C4-2B (cell line): ENCODE measurements around the gene NDEL1.

ENCODE experiments used
- ZFX ChIP-seq: fragments of 450-650 bp; IDR thresholded peaks from 2 replicates; pipeline ENCODE4 v1.6.1; 2017
- TF ChIP-seq, protein P1 (sequence below): fragments of 450-650 bp; conservative IDR thresholded peaks from 2 replicates; pipeline ENCODE4 v1.5.1; 2017; ENCODE audit warnings: mild to moderate bottlenecking

DNA sequence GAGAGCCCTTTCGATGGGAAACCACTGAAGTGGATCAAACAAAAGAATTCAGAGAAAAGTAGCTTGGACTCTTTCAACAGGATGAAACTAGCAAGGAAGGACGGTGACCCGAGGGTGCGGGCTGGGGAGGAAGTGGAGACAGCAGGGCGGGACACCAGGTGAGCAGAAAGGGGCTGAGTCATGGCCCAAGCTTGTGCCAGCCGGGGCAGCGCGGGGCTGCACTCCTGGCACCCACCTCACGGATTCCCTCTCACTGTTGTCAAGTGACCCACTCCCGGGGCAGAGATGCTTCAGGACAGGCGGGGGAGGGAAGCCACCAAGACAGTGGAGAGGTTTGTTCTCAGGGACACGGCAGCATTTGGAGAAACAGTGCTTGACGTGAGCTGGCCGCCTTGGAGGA, 27.3 kb upstream of the NDEL1 start:
- TF ChIP-seq, protein P1, sequence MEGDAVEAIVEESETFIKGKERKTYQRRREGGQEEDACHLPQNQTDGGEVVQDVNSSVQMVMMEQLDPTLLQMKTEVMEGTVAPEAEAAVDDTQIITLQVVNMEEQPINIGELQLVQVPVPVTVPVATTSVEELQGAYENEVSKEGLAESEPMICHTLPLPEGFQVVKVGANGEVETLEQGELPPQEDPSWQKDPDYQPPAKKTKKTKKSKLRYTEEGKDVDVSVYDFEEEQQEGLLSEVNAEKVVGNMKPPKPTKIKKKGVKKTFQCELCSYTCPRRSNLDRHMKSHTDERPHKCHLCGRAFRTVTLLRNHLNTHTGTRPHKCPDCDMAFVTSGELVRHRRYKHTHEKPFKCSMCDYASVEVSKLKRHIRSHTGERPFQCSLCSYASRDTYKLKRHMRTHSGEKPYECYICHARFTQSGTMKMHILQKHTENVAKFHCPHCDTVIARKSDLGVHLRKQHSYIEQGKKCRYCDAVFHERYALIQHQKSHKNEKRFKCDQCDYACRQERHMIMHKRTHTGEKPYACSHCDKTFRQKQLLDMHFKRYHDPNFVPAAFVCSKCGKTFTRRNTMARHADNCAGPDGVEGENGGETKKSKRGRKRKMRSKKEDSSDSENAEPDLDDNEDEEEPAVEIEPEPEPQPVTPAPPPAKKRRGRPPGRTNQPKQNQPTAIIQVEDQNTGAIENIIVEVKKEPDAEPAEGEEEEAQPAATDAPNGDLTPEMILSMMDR: no peak
- no peak for TF ChIP-seq ZFX
